ENCODE data around the gene ZBTB2. TPM values are rescaled to one million over a fixed set of nuclear protein-coding genes. Genes with fewer than 3 reads are reported as not detected.

The ZBTB2 gene
- total and polyA plus RNA-seq, 2 donors (not counting 3 experiments of a cell fraction or from before 2014, with no cell fraction given) = 11.8 to 13.1 TPM

DNA sequence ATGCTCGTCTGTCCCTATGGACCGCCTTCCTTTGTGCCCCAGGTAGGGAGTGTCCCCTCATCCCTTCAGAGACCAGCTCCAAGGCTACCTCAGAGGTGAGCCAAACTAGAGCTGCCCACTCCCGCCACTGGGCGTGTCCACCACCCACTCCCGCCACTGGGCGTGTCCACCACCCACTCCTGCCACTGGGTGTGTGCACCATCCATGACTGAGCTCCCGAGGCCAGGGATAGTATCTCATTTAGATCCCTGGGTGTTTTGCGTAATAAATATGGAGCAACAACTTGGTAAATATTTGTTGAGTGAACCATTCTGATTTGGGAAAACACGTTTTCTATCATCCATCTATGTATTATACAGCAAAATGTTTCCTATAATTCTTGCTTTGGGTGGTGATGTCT is 68.8 kb downstream of the ZBTB2 start:
- intact Hi-C loops (cut with micrococcal nuclease) (loop anchor here (5.0 kb wide), 1 partner anchor 65 kb away; no protein-coding TSS in a partner anchor), dilution Hi-C loops (cut with MboI; ENCODE audit: extremely low pct_ligation_motif_present, low sequenced_read_pairs) (no loop called here)
- no peaks in the 10 kb centered on the region for H3K27me3 ChIP-seq (ENCODE audit: control insufficient read depth in 2 of 2, insufficient read depth in 2 of 2, low read length in 2 of 2)
- no peak overlapping the region for H3K27ac ChIP-seq (ENCODE audit: insufficient read depth, low read depth, low read length)
- no peaks in the 10 kb centered on the region for H3K9me1 ChIP-seq (replicated peaks; ENCODE audit: control insufficient read depth, extremely low read depth, insufficient read depth, low read length)
- no peak overlapping the region for H3K4me2 ChIP-seq (ENCODE audit: insufficient read depth, low read length)
- no peaks in the 10 kb centered on the region for H3K36me3 ChIP-seq (ENCODE audit: control insufficient read depth in 2 of 2, extremely low read depth in 1 of 2, insufficient read depth in 2 of 2, low read length in 2 of 2)
- CTCF ChIA-PET = interaction anchor here (1.1 to 9.2 kb wide), 2 partner anchors 307 to 431 kb away, joined by 3 to 284 read pairs; no protein-coding TSS in a partner anchor
- H3K4me3 ChIP-seq (replicated peaks in 1 of 3; ENCODE audit: insufficient read depth in 1 of 3, low read depth in 1 of 3, low read length in 3 of 3) = no peak overlapping the region
- FAIRE-seq (no peak), DNase-seq (ENCODE audit: low read depth, low spot score) (no peak)
- H3K9ac ChIP-seq (replicated peaks; ENCODE audit: extremely low read depth, insufficient read depth, low read length) = no peak overlapping the region
- H4K20me1 ChIP-seq (replicated peaks; ENCODE audit: control insufficient read depth, extremely low read depth, insufficient read depth, low read length) = no peaks in the 10 kb centered on the region
- no peaks in the 10 kb centered on the region for H3K9me3 ChIP-seq (replicated peaks; ENCODE audit: control insufficient read depth, insufficient read depth, low read length)
- POLR2A ChIA-PET = interaction anchor here (0.5 kb wide), 1 partner anchor 383 kb away, joined by 5 read pairs; no protein-coding TSS in a partner anchor
- TF ChIP-seq CTCF (IDR thresholded peaks at IDR 0.05; ENCODE audit: extremely low read depth in 1 of 2, insufficient read depth in 1 of 2, low read depth in 1 of 2, low read length in 2 of 2) (no peak), POLR2A (IDR thresholded peaks at IDR 0.05; ENCODE audit: low read depth, low read length) (no peak), GATA2 (IDR thresholded peaks at IDR 0.05; ENCODE audit: insufficient read depth, insufficient read length, low read depth, low read length) (no peak), EZH2 (IDR thresholded peaks at IDR 0.05; ENCODE audit: borderline replicate concordance, low read depth, low read length, severe bottlenecking) (no peak), MAX (IDR thresholded peaks at IDR 0.05; ENCODE audit: insufficient read depth, insufficient read length) (no peak), JUN (IDR thresholded peaks at IDR 0.05; ENCODE audit: borderline replicate concordance, insufficient read depth, insufficient read length, low read depth) (no peak), POLR2AphosphoS5 (IDR thresholded peaks at IDR 0.05; ENCODE audit: insufficient read depth, low read depth, low read length) (no peak), FOS (IDR thresholded peaks at IDR 0.05; ENCODE audit: borderline replicate concordance, insufficient read depth, low read length) (no peak), MYC (IDR thresholded peaks at IDR 0.05; ENCODE audit: low read depth, low read length) (no peak)
- peaks cover 49% of the 10 kb centered on the region for H3K79me2 ChIP-seq (ENCODE audit: control insufficient read depth, insufficient read depth, low read length)
- peaks cover 24% of the 10 kb centered on the region for H3K4me1 ChIP-seq (ENCODE audit: control insufficient read depth, extremely low read depth, insufficient read depth, low read length)
- no peak overlapping the region for H2AFZ ChIP-seq (ENCODE audit: low read depth, low read length)
- no TSS peak for BruUV-seq (replicated peaks)
